Stimulated activated CD4-positive, alpha-beta T cell treated with anti-CD3 and anti-CD28 coated beads, Interleukin-15, amount 100 ng/mL, for 24 hours (primary cell): ENCODE measurements around the gene SEMA6B.

ENCODE experiments used
- DNase-seq: peaks from one replicate; pipeline ENCODE4 v3.0.0-alpha.2; 2020

SEMA6B gene

DNA sequence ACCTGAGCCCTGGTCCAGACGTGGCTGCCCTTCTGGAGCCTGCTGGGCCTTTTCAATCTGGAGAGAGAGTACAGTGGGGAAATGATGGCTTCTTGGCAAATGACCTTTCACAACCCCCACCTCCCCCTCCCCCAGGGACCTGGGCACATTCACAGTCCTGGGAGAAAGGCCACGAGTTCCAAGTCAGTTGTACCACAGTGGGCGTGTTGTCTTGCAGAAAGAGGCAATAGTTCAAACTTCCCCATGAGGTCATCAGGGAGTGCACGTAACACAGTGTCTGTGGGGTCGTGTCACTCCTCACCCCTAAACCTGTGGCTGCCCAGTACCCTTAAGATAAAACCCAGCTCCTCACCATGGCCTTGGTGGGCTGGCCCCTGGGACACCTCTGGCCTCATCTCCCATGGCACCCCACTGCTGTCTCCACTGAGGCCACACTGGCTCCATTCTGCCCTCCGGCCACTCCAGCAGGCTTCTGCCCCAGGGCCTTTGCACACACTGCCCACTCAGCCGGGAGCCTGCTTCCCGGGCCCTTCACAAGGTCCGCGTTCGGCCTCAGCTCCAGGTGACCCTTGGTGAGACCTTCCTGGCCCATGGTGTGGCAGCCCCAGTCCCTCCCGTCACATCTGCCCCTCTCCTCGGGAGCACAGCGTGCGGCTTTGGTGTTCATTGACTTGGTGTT lies 54.5 kb downstream of the SEMA6B start:
- no peak for DNase-seq

- no peak for DNase-seq
These were observed 55.2 kb downstream of the SEMA6B start for GRCh38 chr19:4504297-4504701.

GRCh38 chr19:4503825-4504170 lies 55.7 kb downstream of the SEMA6B start:
- DNase-seq, result no peak

- no peak for DNase-seq
These were observed 56.2 kb downstream of the SEMA6B start for GRCh38 chr19:4503132-4503824.

DNA sequence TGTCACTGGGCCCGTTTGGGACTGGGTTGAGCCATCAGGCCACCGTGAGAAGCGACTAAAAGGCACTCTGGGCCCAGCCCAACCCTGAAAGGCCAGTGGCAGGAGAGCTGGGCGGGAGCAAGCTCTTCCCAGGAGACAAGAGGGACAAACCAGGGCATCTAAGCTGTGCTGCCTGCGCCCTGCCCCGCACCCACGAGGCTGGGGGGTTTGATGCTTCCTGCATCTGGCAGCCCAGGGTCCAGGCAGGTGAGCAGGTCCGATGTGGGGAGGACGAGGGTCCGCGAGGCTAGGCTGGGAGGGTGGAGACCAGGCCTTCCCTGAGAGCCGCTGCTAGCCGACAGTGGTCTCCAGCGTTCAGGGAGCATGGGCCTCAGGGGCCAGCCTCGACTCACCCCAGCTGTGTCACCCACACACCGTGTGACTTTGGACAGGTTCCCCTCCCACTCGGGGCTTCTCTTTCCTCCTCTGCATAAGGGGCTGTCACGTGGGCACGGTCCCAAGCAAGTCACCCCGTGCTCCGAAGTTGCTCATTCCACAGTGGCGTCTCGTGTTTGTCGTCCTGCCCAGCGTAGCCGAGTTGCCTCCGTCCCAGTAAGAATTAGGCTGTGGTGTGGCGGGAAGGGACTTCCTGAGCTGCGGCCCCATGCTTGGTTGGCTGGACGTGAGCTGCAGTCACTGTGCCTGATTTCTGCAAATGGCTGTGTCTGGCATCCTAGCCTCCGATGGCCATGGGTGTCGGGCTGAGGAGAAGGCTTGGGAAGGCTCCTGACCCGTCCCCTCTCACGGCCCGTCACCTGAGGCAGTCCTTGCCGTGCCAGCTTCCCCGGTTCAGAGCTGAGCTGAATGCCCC lies 57.0 kb downstream of the SEMA6B start:
- DNase-seq, result no peak

DNA sequence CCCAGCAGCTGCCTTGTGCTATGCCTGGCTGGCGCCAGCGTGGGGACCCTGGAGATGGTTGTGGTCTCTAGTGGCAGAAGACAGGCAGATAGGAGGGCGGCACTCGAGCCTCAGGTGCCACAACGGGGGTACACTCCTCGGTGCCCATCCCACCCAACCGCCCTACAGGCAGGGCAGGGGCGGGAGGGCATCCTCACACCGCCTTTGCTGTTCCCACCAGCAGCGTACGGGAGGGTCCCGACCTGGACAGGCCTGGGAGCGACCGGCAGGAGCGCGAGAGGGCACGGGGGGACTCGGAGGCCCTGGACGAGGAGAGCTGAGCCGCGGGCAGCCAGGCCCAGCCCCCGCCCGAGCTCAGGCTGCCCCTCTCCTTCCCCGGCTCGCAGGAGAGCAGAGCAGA lies 57.8 kb downstream of the SEMA6B start:
- no peak for DNase-seq

GRCh38 chr19:4500841-4501591 lies 58.5 kb downstream of the SEMA6B start:
- no peak for DNase-seq

DNA sequence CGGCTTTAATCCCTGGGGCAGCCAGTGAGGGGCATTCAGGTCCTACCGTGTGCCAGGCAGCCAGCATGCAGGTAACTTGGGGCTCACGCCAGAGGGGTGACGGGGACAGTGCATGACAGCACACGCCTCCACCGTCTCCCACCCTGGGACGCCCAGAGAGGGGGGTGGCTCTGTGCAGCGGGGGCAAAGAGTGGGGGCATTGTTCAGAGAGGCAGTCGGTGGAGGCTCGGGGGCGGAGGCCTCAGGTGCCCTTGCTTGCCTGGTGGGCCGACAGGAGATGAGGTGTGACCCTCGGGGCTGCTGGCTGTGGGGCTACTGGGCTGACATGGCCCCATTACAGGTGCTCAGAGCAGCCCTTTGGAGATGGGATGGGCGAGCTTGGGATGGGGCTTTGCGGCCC lies 59.6 kb downstream of the SEMA6B start:
- no peak for DNase-seq

DNA sequence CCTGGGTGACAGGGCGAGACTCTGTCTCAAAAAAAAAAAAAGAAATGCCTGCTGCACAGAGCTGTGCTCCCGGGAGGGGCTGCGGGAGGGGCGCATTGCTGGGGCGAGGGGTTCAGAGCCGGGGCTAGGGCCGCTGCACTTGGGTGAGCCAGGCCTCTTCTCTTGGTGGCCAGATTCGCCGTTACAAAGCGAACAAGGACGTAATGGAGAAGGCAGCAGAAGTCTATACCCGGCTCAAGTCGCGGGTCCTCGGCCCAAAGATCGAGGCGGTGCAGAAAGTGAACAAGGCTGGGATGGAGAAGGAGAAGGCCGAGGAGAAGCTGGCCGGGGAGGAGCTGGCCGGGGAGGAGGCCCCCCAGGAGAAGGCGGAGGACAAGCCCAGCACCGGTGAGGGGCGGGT lies 60.2 kb downstream of the SEMA6B start:
- DNase-seq, result no peak

- DNase-seq, result no peak
These were observed 60.8 kb downstream of the SEMA6B start for GRCh38 chr19:4498694-4499093.

- no peak for DNase-seq
These were observed 61.6 kb downstream of the SEMA6B start for GRCh38 chr19:4497770-4498389.

DNA sequence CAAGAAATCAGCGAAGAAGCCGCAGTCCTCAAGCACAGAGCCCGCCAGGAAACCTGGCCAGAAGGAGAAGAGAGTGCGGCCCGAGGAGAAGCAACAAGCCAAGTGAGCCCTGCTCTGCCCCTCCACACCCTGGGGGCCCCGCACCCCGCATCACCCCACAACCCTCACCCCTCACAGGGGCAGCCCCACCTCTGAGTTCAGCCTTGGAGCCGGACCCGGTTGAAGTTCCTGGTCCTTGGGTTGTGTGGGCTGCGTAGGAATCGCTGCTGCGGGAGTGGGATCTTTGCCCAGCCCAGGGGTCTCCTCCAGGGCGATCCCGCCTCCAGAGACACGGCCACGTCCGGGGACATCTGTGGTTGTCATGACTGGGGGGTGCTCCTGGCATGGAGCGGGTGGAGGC lies 63.2 kb downstream of the SEMA6B start:
- DNase-seq, result no peak

DNA sequence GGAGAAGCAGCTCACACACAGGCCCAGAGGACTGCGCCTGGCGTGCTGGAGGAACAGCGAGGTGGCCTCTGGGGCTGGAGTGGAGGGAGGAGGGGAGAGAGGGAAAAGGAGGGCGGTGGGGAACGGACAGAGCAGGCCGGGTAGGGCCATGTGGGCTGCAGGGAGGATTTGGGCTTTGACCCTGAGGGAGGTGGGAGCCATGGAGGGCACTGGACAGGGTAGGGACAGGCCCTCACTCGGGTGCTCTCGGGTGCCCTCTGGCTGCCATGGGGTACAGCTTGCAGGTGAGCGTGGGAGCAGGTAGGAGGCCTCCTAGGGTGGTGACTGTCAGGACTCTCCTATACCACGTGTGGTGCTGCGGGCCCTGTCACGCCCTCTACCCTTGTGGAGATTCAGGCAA lies 64.0 kb downstream of the SEMA6B start:
- no peak for DNase-seq

- DNase-seq, result no peak
These were observed 64.8 kb downstream of the SEMA6B start for GRCh38 chr19:4494691-4495064.

- DNase-seq, result no peak
These were observed 65.4 kb downstream of the SEMA6B start for GRCh38 chr19:4493929-4494690.

DNA sequence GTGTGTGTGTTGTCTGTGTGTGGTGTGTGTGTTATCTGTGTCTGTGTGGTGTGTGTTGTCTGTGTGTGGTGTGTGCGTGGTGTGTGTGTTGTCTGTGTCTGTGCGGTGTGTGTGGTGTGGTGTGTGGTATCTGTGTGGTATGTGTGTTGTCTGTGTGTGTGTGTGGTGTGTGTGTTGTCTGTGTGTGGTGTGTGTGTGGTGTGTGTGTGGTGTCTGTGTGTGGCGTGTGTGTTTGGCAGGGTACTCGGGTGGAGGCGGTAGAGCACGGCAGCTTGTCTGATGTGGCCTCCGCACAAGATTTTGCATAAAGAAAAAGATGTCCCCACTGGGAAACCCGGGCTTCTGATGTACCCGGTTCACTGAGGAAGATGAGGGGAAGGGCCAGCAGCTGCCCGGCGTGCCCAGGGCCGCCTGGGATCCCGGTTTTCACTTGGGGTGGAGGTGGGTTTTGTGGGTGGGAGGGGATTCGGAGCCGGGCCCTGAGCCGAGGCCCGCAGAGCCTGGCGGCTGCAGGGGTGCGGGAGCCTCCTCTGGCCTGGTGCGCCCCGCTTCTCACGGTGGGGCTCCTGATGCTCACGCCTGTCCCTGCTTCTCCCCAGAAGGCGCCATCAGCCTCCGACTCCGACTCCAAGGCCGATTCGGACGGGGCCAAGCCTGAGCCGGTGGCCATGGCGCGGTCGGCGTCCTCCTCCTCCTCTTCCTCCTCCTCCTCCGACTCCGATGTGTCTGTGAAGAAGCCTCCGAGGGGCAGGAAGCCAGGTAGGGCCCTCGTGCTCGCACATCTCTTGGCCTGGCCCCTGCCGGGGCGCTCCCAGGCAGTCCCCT lies 66.2 kb downstream of the SEMA6B start:
- DNase-seq, result no peak
